Measurements from ENCODE around the gene IGF2BP2. TPM values are rescaled to one million over a fixed set of nuclear protein-coding genes. Genes with fewer than 3 reads are reported as not detected.

IGF2BP2 gene
- total and polyA plus RNA-seq, 8 donors, result 4.0 to 303 (median 29.0) TPM

GRCh38 chr3:185733980-185734724 lies 90.7 kb downstream of the IGF2BP2 start:
- no peak overlapping the region for H3K4me3 ChIP-seq
- DNase-seq, result peak; percentile 59 to 89
- H3K9me3 ChIP-seq, result no peaks in the 10 kb centered on the region
- peaks cover 0 to 13% (median 2%) of the 10 kb centered on the region in 4 donors for H3K4me1 ChIP-seq
- no peak overlapping the region for H3K27ac ChIP-seq
- H3K27me3 ChIP-seq, result no peaks in the 10 kb centered on the region
- H3K36me3 ChIP-seq, result no peaks in the 10 kb centered on the region
- intact Hi-C loops (cut with DNase I; ENCODE audit: low total_unique reads), result no loop called here
- TF ChIP-seq CTCF (IDR thresholded peaks at IDR 0.05) (peak in 5 of 7 experiments; percentile 21 to 62 (median 49)), EP300 (IDR thresholded peaks at IDR 0.05) (no peak)
- 41 to 58% (median 42%) methylated on average over 10 of the region's 10 CpGs for WGBS, 5 donors

- Histone ChIP-seq H3K9me3 (no peaks in the 10 kb centered on the region), H3K27ac (no peak overlapping the region), H3K4me1 (peaks cover 0 to 8% (median 0%) of the 10 kb centered on the region in 4 donors), H3K36me3 (no peaks in the 10 kb centered on the region), H3K27me3 (no peaks in the 10 kb centered on the region), H3K4me3 (no peak overlapping the region)
- WGBS, 5 donors, result 36 to 51% (median 40%) methylated on average over 1 of the region's 1 CpG
- TF ChIP-seq EP300 (IDR thresholded peaks at IDR 0.05) (no peak), POLR2A (IDR thresholded peaks at IDR 0.05) (no peak), CTCF (IDR thresholded peaks at IDR 0.05) (no peak), POLR2AphosphoS5 (IDR thresholded peaks at IDR 0.05) (no peak)
- DNase-seq, result peak in 1 of 2 donors; percentile 44
- intact Hi-C loops (cut with DNase I; ENCODE audit: low total_unique reads), result no loop called here
Measured at GRCh38 chr3:185732782-185733181, 92.1 kb downstream of the IGF2BP2 start.

GRCh38 chr3:185730550-185730949 lies 94.3 kb downstream of the IGF2BP2 start:
- 81 to 93% (median 90%) methylated on average over 8 of the region's 8 CpGs for WGBS, 5 donors
- intact Hi-C loops (cut with DNase I; ENCODE audit: low total_unique reads), result no loop called here
- H3K36me3 ChIP-seq, result no peaks in the 10 kb centered on the region
- H3K27me3 ChIP-seq, result no peaks in the 10 kb centered on the region
- no peak overlapping the region for H3K4me3 ChIP-seq
- TF ChIP-seq EP300 (IDR thresholded peaks at IDR 0.05) (no peak), POLR2AphosphoS5 (IDR thresholded peaks at IDR 0.05) (no peak), POLR2A (IDR thresholded peaks at IDR 0.05) (no peak), CTCF (IDR thresholded peaks at IDR 0.05) (no peak)
- no peaks in the 10 kb centered on the region for H3K9me3 ChIP-seq
- no peak overlapping the region for H3K27ac ChIP-seq
- no peaks in the 10 kb centered on the region for H3K4me1 ChIP-seq
- DNase-seq, result no peak

- WGBS, 5 donors, result 73 to 86% (median 80%) methylated on average over 7 of the region's 7 CpGs
- TF ChIP-seq POLR2AphosphoS5 (IDR thresholded peaks at IDR 0.05), result no peak
- TF ChIP-seq EP300 (IDR thresholded peaks at IDR 0.05), result no peak
- TF ChIP-seq CTCF (IDR thresholded peaks at IDR 0.05), result no peak
- intact Hi-C loops (cut with DNase I; ENCODE audit: low total_unique reads), result no loop called here
Measured at GRCh38 chr3:185729337-185730055, 95.3 kb downstream of the IGF2BP2 start.

More at GRCh38 chr3:185729337-185730055, 95.3 kb downstream of the IGF2BP2 start:
- H3K9me3 ChIP-seq, result no peaks in the 10 kb centered on the region
- no peaks in the 10 kb centered on the region for H3K36me3 ChIP-seq
- no peak for DNase-seq
- H3K27ac ChIP-seq, result no peak overlapping the region
- H3K4me1 ChIP-seq, result no peaks in the 10 kb centered on the region
- no peaks in the 10 kb centered on the region for H3K27me3 ChIP-seq
- H3K4me3 ChIP-seq, result no peak overlapping the region
